HuH-7.5 (cell line): ENCODE measurements around the gene PCDHGB2.
"Not testable (repeated sequence)": the region's sequence is repeated elsewhere in the genome, so short reads cannot be mapped to it uniquely, and the experiment has no call there.

ENCODE experiments used
- DNase-seq: peaks from one replicate; pipeline ENCODE4 v3.0.0; 2011; ENCODE audit warnings: low spot score

PCDHGB2 gene

DNA sequence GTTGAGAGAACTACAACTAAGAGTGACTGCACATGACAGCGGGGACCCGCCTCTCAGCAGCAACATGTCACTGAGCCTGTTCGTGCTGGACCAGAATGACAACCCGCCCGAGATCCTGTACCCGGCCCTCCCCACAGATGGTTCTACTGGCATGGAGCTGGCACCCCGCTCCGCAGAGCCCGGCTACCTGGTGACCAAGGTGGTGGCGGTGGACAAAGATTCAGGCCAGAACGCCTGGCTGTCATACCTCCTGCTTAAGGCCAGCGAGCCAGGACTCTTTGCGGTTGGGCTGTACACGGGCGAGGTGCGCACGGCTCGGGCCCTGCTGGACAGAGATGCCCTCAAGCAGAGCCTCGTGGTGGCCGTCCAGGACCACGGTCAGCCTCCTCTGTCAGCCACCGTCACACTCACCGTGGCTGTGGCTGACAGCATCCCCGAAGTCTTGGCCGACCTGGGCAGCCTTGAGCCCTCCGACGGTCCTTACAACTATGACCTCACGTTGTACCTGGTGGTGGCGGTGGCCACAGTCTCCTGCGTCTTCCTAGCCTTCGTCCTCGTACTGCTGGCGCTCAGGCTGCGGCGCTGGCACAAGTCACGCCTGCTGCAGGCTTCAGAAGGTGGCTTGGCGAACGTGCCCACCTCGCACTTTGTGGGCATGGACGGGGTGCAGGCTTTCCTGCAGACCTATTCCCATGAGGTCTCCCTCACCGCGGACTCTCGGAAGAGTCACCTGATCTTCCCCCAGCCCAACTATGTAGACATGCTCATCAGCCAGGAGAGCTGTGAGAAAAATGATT, 24.9 kb downstream of the PCDHGB2 start:
- DNase-seq = no peak

DNA sequence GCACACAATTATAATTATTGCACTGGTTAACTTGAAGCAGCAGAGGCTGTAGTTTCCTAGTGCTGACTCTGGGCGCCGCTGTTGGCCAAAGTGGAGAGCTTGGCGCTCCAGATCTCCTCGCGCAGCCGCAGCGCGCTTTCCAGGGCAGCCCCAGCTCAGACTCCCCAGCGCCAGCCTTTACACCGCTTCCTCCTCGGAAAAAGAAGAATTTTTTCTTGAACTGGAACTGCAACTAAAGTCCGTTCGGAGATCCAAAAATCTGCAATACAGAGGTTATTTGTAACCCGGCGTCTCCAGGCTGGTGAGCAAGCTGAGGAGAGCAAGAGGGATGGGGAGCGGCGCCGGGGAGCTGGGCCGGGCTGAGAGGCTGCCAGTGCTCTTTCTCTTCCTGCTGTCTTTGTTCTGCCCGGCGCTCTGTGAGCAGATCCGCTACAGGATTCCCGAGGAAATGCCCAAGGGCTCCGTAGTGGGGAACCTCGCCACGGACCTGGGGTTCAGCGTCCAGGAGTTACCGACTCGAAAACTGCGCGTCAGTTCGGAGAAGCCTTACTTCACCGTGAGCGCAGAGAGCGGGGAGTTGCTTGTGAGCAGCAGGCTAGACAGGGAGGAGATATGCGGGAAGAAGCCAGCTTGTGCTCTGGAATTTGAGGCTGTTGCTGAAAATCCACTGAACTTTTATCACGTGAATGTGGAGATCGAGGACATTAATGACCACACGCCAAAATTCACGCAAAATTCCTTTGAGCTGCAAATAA, 27.9 kb downstream of the PCDHGB2 start, which contains the start of gene PCDHGB4:
PCDHGB4 (plus strand) TSS at position 142 of the 755 bp plus-strand sequence; CDS start at position 329, 187 bp downstream.
- not testable (repeated sequence) for DNase-seq

DNA sequence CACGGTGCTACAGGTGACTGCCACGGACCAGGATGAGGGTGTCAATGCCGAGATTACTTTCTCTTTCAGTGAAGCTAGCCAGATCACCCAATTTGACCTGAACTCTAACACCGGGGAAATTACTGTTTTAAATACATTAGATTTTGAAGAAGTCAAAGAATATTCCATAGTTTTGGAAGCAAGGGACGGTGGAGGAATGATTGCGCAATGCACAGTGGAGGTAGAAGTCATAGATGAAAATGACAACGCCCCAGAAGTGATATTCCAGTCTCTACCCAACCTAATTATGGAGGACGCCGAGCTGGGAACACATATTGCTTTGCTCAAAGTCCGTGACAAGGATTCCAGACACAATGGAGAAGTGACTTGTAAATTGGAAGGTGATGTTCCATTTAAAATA, 28.9 kb downstream of the PCDHGB2 start:
- no peak for DNase-seq

DNA sequence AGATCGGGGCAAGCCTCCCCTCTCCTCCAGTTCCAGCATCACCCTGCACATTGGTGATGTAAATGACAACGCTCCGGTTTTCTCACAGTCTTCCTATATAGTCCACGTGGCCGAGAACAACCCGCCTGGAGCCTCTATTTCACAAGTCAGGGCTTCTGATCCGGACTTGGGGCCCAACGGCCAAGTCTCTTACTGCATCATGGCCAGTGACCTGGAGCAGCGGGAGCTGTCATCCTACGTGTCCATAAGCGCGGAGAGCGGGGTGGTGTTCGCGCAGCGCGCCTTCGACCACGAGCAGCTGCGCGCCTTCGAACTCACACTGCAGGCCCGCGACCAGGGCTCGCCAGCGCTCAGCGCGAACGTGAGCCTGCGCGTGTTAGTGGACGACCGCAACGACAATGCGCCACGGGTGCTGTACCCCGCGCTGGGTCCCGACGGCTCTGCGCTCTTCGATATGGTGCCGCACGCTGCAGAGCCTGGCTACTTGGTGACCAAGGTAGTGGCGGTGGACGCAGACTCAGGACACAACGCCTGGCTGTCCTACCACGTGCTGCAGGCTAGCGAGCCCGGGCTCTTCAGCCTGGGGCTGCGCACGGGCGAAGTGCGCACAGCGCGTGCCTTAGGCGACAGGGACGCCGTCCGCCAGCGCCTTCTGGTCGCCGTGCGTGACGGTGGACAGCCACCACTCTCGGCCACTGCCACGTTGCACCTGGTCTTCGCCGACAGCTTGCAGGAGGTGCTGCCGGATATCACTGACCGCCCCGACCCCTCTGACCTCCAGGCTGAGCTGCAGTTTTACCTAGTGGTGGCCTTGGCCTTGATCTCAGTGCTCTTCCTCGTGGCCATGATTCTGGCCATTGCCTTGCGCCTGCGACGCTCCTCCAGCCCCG, 29.6 kb downstream of the PCDHGB2 start:
- no peak for DNase-seq

DNA sequence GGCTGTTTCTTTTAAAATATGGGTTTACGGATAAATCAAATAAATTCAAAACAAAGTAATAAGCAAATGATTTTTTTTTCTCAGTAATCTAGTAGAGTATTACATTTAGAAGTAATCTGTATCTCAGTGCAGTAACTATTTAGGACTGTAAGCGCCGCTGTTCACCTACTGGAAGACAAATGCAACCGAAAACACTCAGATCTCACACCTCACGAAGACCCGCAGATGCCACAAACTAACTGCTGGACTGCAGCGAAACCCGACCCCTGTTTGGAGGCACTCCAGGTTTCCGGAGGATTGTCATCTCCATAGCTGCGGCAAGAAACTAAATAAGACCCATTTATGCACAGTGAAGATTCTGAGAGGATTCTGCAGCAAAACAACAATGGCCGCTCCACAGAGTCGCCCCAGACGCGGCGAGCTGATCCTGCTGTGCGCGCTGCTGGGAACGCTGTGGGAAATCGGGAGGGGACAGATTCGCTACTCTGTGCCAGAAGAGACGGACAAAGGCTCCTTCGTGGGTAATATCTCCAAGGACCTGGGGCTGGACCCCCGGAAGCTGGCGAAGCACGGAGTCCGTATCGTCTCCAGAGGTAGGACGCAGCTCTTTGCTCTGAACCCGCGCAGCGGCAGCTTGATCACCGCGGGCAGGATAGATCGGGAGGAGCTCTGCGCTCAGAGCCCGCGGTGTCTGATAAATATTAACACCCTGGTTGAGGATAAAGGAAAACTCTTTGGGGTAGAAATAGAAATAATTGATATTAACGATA, 32.8 kb downstream of the PCDHGB2 start, which contains the start of gene PCDHGA8:
PCDHGA8 (plus strand) TSS at position 205 of the 770 bp plus-strand sequence; CDS start at position 386, 181 bp downstream.
- DNase-seq = no peak

DNA sequence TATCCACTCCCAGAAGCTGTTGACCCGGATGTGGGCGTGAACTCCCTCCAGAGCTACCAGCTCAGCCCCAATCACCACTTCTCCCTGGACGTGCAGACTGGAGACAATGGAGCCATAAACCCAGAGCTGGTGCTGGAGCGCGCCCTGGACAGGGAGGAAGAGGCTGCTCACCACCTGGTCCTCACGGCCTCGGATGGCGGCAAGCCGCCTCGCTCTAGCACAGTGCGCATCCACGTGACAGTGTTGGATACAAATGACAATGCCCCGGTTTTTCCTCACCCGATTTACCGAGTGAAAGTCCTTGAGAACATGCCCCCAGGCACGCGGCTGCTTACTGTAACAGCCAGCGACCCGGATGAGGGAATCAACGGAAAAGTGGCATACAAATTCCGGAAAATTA, 33.5 kb downstream of the PCDHGB2 start:
- no peak for DNase-seq

DNA sequence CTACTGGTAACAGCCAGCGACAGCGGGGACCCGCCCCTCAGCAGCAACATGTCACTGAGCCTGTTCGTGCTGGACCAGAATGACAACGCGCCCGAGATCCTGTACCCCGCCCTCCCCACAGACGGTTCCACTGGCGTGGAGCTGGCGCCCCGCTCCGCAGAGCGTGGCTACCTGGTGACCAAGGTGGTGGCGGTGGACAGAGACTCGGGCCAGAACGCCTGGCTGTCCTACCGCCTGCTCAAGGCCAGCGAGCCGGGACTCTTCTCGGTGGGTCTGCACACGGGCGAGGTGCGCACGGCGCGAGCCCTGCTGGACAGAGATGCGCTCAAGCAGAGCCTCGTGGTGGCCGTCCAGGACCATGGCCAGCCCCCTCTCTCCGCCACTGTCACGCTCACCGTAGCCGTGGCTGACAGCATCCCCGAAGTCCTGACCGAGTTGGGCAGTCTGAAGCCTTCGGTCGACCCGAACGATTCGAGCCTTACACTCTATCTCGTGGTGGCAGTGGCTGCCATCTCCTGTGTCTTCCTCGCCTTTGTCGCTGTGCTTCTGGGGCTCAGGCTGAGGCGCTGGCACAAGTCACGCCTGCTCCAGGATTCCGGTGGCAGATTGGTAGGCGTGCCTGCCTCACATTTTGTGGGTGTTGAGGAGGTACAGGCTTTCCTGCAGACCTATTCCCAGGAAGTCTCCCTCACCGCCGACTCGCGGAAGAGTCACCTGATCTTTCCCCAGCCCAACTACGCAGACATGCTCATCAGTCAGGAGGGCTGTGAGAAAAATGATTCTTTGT, 34.8 kb downstream of the PCDHGB2 start:
- DNase-seq = not testable (repeated sequence)

DNA sequence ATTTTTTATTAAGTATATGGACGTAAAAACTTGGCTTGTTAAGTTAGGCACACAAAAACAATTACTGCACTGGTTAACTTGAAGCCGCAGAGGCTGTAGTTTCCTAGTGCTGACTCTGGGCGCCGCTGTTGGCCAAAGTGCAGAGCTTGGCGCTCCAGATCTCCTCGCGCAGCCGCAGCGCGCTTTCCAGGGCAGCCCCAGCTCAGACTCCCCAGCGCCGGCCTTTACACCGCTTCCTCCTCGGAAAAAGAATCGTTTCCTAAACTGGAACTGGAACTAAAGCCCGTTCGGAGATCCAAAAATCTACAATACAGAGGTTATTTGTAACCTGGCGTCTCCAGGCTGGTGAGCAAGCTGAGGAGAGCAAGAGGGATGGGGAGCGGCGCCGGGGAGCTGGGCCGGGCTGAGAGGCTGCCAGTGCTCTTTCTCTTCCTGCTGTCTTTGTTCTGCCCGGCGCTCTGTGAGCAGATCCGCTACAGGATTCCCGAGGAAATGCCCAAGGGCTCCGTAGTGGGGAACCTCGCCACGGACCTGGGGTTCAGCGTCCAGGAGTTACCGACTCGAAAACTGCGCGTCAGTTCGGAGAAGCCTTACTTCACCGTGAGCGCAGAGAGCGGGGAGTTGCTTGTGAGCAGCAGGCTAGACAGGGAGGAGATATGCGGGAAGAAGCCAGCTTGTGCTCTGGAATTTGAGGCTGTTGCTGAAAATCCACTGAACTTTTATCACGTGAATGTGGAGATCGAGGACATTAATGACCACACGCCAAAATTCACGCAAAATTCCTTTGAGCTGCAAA, 38.2 kb downstream of the PCDHGB2 start, which contains the start of gene PCDHGB5:
PCDHGB5 (plus strand) TSS at position 192 of the 796 bp plus-strand sequence; CDS start at position 373, 181 bp downstream.
- peak; percentile 80 for DNase-seq

DNA sequence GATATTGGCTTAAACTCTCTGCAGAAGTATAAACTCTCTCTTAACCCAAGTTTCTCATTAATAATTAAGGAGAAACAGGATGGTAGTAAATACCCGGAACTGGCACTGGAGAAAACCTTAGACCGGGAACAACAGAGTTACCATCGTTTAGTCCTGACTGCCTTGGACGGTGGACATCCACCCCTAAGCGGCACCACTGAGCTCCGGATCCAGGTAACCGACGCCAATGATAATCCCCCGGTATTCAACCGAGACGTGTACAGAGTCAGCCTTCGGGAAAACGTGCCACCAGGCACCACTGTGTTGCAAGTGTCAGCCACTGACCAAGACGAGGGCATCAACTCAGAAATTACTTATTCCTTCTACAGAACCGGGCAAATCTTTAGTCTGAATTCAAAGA, 38.8 kb downstream of the PCDHGB2 start:
- no peak for DNase-seq

DNA sequence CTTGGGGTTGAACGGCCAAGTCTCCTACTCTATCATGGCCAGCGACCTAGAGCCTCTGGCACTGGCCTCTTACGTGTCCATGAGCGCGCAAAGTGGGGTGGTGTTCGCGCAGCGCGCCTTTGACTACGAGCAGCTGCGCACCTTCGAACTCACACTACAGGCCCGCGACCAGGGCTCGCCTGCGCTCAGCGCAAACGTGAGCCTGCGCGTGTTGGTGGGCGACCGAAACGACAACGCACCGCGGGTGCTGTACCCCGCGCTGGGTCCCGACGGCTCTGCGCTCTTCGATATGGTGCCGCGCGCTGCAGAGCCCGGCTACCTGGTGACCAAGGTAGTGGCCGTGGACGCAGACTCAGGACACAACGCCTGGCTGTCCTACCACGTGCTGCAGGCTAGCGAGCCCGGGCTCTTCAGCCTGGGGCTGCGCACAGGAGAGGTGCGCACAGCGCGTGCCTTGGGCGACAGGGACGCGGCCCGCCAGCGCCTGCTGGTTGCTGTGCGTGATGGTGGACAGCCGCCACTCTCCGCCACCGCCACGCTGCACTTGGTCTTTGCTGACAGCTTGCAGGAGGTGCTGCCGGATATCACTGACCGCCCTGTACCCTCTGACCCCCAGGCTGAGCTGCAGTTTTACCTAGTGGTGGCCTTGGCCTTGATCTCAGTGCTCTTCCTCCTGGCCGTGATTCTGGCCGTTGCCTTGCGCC, 39.9 kb downstream of the PCDHGB2 start:
- no peak for DNase-seq

DNA sequence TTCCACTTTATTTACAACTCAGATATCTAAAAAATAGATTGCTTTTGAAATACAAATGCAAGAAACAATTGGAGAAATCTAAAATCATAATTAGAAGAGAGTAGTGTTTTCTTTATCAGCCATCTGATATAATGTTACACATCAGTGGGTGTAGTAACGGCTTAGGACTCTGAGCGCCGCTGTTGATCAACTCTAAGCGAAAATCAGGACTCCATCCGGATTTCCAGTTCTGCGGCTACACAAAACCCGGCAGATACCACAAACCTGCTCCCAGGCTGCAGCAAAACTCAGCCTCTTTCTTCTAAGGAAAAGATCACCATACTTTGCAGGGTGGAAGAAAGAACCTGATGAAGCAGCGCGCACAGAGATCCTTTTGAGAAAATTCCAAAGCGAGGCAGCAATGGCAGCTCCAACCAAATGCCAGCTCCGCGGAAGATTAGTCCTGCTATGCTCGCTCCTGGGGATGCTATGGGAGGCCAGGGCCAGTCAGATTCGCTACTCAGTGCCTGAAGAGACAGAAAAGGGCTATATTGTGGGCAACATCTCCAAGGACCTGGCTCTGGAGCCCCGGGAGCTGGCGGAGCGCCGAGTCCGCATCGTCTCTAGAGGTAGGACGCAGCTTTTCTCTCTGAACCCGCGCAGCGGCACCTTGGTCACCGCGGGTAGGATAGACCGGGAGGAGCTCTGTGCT, 42.9 kb downstream of the PCDHGB2 start, which contains the start of gene PCDHGA9:
PCDHGA9 (plus strand) TSS at position 226 of the 691 bp plus-strand sequence; CDS start at position 401, 175 bp downstream.
- DNase-seq = no peak

DNA sequence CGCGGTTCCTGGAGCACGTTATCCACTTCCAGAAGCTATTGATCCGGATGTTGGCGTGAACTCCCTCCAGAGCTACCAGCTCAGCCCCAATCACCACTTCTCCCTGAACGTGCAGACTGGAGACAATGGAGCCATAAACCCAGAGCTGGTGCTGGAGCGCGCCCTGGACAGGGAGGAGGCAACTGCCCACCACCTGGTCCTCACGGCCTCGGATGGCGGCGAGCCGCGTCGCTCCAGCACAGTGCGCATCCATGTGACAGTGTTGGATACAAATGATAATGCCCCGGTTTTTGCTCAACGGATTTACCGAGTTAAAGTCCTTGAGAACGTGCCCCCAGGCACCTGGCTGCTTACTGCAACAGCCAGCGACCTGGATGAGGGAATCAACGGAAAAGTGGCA, 43.6 kb downstream of the PCDHGB2 start:
- DNase-seq = no peak

DNA sequence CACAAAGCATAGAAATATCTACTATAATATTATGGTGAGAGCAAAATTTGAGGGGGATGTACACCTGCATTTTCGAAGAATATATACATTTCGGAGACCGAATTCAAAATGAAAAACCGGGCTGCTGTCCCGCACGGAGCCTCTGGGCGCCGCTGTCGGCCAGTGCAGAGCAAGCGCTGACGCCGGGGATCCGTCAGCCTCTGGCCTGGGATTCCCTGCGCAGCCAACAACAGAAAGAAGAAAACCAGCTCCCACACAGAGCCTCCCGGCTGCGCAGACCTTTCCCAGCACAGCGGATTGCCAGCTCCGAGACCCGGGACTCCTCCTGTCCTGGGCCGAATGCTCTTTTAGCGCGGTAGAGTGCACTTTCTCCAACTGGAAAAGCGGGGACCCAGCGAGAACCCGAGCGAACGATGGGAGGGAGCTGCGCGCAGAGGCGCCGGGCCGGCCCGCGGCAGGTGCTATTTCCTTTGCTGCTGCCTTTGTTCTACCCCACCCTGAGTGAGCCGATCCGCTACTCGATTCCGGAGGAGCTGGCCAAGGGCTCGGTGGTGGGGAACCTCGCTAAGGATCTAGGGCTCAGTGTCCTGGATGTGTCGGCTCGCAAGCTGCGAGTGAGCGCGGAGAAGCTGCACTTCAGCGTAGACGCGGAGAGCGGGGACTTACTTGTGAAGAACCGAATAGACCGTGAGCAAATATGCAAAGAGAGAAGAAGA, 48.2 kb downstream of the PCDHGB2 start, which contains the start of gene PCDHGB6:
PCDHGB6 (plus strand) TSS at position 232 of the 716 bp plus-strand sequence; CDS start at position 414, 182 bp downstream.
- DNase-seq = not testable (repeated sequence)

DNA sequence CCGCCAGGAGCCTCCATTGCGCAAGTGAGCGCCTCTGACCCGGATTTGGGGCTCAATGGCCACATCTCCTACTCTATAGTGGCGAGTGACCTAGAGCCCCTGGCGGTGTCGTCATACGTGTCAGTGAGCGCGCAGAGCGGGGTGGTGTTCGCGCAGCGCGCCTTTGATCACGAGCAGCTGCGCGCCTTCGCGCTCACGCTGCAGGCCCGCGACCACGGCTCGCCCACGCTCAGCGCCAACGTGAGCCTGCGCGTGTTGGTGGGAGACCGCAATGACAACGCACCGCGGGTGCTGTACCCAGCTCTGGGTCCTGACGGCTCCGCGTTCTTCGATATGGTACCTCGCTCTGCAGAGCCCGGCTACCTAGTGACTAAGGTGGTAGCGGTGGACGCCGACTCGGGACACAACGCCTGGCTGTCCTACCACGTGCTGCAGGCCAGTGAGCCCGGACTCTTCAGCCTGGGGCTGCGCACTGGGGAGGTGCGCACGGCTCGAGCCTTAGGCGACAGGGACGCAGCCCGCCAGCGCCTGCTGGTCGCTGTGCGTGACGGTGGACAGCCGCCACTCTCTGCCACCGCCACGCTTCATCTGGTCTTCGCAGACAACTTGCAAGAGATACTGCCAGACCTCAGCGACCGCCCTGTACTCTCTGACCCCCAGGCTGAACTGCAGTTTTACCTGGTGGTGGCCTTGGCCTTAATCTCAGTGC, 50.0 kb downstream of the PCDHGB2 start:
- DNase-seq = no peak

DNA sequence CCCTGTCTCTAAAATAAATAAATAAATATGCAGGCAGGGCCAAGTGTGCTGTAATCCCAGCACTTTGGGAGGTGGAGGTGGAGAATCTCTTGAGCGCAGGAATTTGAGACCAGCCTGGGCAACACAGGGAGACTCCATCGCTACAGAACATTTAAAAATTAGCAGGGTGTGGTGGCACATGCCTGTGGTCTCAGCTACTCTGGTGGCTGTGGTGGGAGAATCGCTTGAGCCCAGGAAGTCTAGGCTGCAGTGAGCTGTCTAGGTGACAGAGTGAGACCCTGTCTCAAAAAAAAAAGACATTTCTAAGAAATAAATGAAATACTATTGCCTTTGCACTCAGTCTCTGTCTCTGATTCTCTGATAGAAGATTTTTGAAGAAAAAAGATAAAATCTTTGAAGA, 51.8 kb downstream of the PCDHGB2 start:
- no peak for DNase-seq
